Kidney capillary endothelial cell (primary cell): ENCODE results near the gene CARD18.
"Not testable (repeated sequence)": the region's sequence is repeated elsewhere in the genome, so short reads cannot be mapped to it uniquely, and the experiment has no call there.

Source experiments
- DNase-seq: peaks from one replicate; pipeline ENCODE4 v3.0.0-alpha.2; 2018; ENCODE audit warnings: low spot score

CARD18 gene

GRCh38 chr11:105132716-105133511, 6.7 kb downstream of the CARD18 start:
- no peak for DNase-seq

- no peak for DNase-seq
Measured at GRCh38 chr11:105130189-105130813, 9.3 kb downstream of the CARD18 start.

GRCh38 chr11:105124756-105125155, 14.8 kb downstream of the CARD18 start:
- no peak for DNase-seq

- DNase-seq: no peak
Measured at GRCh38 chr11:105111145-105111944, 28.2 kb downstream of the CARD18 start.

GRCh38 chr11:105110688-105111030, 28.9 kb downstream of the CARD18 start:
- DNase-seq: peak; percentile 5

- DNase-seq: peak; percentile 29
Measured at GRCh38 chr11:105109855-105110687, 29.5 kb downstream of the CARD18 start.

GRCh38 chr11:105109321-105109720, 30.2 kb downstream of the CARD18 start:
- no peak for DNase-seq

GRCh38 chr11:105108247-105108646, 31.3 kb downstream of the CARD18 start:
- DNase-seq: no peak

GRCh38 chr11:105107226-105107825, 32.2 kb downstream of the CARD18 start:
- DNase-seq: not testable (repeated sequence)

- DNase-seq: no peak
Measured at GRCh38 chr11:105106140-105106539, 33.4 kb downstream of the CARD18 start.

- no peak for DNase-seq
Measured at GRCh38 chr11:105104292-105104691, 35.3 kb downstream of the CARD18 start.

- no peak for DNase-seq
Measured at GRCh38 chr11:105103336-105103735, 36.2 kb downstream of the CARD18 start.

GRCh38 chr11:105102079-105102581, 37.4 kb downstream of the CARD18 start:
- DNase-seq: not testable (repeated sequence)

- DNase-seq: no peak
Measured at GRCh38 chr11:105100981-105101630, 38.5 kb downstream of the CARD18 start.

- peak; percentile 48 for DNase-seq
Measured at GRCh38 chr11:105100206-105100605, 39.4 kb downstream of the CARD18 start.

- not testable (repeated sequence) for DNase-seq
Measured at GRCh38 chr11:105099594-105099993, 40.0 kb downstream of the CARD18 start.

GRCh38 chr11:105092256-105093239, 47.0 kb downstream of the CARD18 start:
- DNase-seq: no peak
